Measurements from ENCODE around the gene DNER.
A peak's percentile ranks its signal among the peaks of the same experiment; 100 is the strongest.

The DNER gene

GRCh38 chr2:229425598-229425997, 288.8 kb downstream of the DNER start:
- DNase-seq = no peak

GRCh38 chr2:229422063-229422462, 292.3 kb downstream of the DNER start:
- DNase-seq = no peak

GRCh38 chr2:229419158-229419557, 295.2 kb downstream of the DNER start:
- DNase-seq = no peak

DNA sequence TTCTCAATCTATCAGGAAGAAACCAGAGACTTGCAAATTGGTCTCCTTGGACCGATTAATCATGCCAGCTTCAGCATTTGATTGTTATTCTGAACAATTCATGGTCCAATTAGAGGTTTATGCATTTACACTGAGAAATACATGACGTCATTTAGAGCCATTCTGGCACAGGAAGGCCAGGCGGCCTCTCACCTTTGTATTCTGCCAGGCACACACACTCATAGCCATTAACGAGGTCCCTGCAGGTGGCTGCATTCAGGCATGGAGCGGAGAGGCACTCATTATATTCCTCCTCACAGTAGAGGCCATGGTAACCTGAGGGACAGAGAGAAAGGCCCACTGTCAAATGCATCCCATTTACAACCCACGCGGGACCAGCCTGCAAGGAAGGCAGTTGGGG, 296.4 kb downstream of the DNER start:
- DNase-seq = peak; percentile 69

DNA sequence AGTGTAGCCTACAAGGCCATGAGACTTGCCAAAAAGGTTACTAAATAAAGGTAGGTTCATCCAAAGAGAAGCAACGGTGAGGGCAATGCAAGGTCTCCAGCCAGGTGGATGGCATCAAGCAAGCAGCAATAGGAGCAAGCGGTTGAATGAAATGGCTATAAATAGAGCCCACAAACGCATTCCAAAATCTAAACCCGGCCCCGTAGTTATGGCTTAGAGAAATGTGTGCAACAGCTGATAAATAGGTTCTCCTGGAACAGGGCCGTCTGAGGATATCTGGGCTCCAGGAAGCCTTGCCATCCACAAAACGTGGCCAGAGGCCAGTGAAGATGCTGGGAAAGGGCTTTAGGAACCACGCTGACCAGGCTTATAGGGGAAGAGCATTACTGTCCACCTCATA, 297.2 kb downstream of the DNER start:
- DNase-seq = no peak

GRCh38 chr2:229416116-229416694, 298.1 kb downstream of the DNER start:
- no peak for DNase-seq

GRCh38 chr2:229414631-229415030, 299.7 kb downstream of the DNER start:
- DNase-seq = no peak

DNA sequence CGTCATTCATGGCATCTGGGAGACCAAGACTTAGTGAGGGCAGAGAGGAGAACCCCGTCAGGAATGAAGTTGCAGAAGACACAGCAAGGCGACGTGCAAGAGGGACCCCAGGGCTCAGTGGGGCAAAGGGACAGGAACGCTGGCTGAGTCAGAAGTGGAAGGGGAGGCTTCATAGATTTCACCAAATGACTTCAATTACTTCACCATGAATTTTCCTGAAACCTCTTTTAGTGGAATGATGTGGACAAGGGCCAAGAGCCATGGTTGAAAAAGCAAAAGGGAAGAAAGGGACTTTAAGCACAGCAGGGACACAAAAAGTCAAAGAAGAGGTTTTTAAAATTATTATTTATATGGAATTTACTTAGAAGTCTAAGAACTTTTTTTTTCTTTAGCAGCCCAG, 301.7 kb downstream of the DNER start:
- DNase-seq = no peak

- no peak for DNase-seq
These were observed 303.4 kb downstream of the DNER start for GRCh38 chr2:229410946-229411345.

GRCh38 chr2:229410264-229410663, 304.1 kb downstream of the DNER start:
- DNase-seq = no peak

GRCh38 chr2:229409751-229410181, 304.6 kb downstream of the DNER start:
- DNase-seq = no peak

- no peak for DNase-seq
These were observed 305.4 kb downstream of the DNER start for GRCh38 chr2:229408962-229409361.

GRCh38 chr2:229408356-229408755, 306.0 kb downstream of the DNER start:
- peak; percentile 33 for DNase-seq

DNA sequence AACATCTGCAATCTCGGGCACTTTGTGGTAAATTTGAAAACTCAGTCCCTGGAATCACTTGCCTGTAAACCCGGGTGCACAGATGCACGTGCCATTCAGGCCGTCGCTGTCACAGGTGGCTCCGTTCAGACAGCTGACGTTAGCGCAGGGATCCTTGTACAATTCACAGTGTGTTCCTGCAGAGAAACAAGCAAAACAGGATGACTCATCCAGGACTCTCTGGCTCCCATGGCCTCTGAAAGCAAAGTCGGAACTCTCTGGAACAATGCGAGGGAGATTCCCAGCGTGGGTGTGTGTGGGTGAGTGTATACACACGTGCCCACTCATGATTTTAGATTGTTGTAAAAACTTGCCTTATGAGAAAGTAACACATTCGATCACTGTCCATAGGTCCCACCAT, 307.2 kb downstream of the DNER start:
- DNase-seq = peak; percentile 37

GRCh38 chr2:229405796-229406195, 308.6 kb downstream of the DNER start:
- DNase-seq = no peak

- no peak for DNase-seq
These were observed 311.1 kb downstream of the DNER start for GRCh38 chr2:229403296-229403695.

DNA sequence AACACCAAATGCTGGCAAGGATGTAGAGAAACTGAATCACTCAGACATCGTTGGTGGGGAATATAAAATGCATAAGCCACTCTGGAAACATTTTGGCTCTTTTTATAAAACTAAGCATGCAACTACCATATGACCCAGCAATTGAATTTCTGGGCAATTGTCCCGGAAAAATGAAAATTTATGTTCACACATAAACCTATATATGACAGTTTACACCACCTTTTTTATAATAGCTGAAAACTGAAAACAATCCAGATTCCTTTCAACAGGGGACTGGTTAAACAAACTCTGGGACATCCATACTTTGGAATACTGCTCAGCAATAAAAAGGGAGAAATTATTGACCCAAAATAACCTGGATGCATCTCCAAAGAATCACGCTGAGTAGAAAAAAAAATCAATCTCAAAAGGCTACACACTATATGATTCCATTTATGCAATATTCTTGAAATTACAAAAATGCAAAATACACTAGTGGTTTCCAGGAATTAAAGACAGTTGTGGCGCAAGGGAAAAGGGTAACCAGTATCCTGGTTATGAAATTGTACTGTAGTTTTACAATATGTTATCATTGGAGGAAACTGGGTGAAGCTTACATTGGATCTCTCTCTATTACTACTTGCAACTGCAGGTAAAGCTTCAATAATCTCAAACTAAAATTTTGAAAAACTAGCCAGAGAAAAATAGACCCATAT, 313.0 kb downstream of the DNER start:
- no peak for DNase-seq

GRCh38 chr2:229393926-229394325, 320.4 kb downstream of the DNER start:
- no peak for DNase-seq

- no peak for DNase-seq
These were observed 322.2 kb downstream of the DNER start for GRCh38 chr2:229392196-229392595.

DNA sequence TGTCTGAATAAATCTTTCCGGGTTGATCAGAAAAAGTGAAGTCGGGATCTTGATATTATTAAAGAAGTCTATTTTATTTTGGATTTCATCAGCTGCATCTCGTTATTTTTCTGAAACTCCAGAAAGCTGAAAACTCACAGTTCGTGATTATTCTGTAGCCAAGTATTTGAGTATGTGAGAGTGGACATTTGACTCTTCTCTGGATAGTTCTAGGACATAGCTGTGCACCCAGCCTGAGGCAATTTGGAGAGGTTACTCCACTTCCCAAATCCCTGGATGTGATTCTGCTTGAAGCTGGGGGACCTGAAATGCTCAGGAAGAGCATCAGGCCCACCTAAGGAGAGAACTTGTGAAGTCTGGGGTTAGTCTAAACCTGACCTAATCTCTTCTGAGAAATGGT, 325.6 kb downstream of the DNER start:
- DNase-seq = no peak

DNA sequence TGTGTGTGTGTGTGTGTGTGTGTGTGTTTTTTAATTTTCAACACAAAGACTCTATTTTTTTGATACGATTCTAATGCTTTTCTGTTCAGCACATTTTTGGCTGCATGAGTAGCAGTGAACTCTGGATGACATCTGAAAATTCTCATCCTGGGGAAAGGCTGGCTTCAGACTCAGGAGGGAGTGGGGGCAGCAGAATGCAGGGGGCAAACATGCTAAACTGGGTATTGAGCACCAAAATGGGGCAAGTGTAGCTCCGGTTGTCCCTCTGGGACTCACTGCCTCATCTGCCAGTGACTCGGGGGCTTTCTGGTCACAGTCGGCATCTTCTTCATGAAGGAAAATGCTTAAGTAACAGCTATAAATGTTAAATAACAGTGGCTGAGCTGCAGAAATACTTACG, 326.5 kb downstream of the DNER start:
- DNase-seq = no peak

- DNase-seq = no peak
These were observed 334.2 kb downstream of the DNER start for GRCh38 chr2:229380101-229380625.

GRCh38 chr2:229378386-229378785, 336.0 kb downstream of the DNER start:
- DNase-seq = no peak

DNA sequence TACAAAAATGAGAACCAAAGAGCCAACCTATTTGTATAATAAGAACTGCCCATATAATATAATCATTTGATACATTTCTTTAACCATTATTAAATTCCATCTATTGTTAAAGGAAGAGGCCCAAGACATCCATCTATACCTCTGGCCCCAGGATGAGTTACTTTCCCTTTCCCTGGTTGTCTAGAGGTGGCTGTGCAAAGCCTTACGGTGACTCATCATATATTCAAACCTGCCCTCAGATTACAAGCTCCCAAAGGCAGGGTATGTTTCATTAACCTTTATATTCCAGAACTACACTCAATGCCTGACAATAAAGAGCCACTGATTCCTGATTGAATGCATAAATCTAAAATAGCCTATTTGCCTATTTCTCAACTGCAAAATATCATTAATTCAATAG, 337.5 kb downstream of the DNER start:
- no peak for DNase-seq

DNA sequence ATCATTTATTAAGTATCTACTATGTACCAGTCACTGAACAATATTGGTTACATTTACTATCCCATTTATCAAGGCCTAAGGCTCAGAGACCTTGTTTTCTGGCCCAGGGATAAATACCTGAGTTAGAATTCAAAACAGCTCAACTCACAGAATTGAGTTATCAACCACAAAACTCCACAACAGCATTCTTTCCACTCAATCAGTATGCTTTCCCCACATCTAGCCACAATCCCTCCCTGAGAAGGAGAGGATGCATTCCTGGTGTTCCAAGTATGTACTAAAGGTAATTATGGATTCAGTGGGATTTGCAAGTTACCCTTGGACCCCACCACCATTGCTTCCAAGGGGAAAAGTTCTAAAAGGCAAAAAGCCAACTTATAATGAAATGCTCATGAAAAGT, 339.1 kb downstream of the DNER start:
- no peak for DNase-seq
